Tibial nerve (tissue), 4 donors: ENCODE measurements around the gene FAM114A1. TPM values are rescaled to one million over a fixed set of nuclear protein-coding genes. Genes with fewer than 3 reads are reported as not detected.

Experiments
- DNase-seq, 2 donors: peaks; one replicate each; pipeline ENCODE4 v3.0.0-alpha.2; 2019; ENCODE audit warnings: low spot score in 2 of 2
- H3K27ac ChIP-seq, 4 donors: fragments of 200-600 bp; sonication (generic) in 3 of 4; one replicate each; pipeline ENCODE4 v1.5.1; 2017 to 2019; ENCODE audit warnings: mild to moderate bottlenecking in 1 of 4
- H3K27me3 ChIP-seq, 2 donors: fragments of 200-600 bp; sonication (generic) in 1 of 2; one replicate each; pipeline versions ENCODE4 v1.5.1 to v1.6.0; 2017 to 2019
- H3K36me3 ChIP-seq, 3 donors: fragments of 200-600 bp; sonication (generic); one replicate each; pipeline ENCODE4 v1.5.1; 2018 to 2019
- H3K4me1 ChIP-seq, 4 donors: fragments of 200-600 bp; sonication (generic) in 3 of 4; one replicate each; pipeline ENCODE4 v1.5.1; 2017 to 2019
- H3K4me3 ChIP-seq, 4 donors: fragments of 200-600 bp; sonication (generic) in 3 of 4; one replicate each; pipeline ENCODE4 v1.5.1; 2017 to 2019; ENCODE audit warnings: mild to moderate bottlenecking in 1 of 4, moderate library complexity in 1 of 4
- H3K9me3 ChIP-seq, 4 donors: fragments of 200-600 bp; sonication (generic) in 3 of 4; one replicate each; pipeline ENCODE4 v1.5.1; 2017 to 2019
- CTCF ChIP-seq, 5 experiments: fragments of 200-600 bp in 3 of 5; fragments of 450-650 bp in 2 of 5; sonication (generic) in 3 of 5; IDR thresholded peaks; one replicate each; pipeline ENCODE4 v1.5.1; 2016 to 2019; ENCODE audit warnings: antibody characterized with exemption in 5 of 5, mild to moderate bottlenecking in 3 of 5, moderate library complexity in 2 of 5
- EP300 ChIP-seq, 2 donors: sonication (generic); formaldehyde crosslinking; IDR thresholded peaks; one replicate each; pipeline ENCODE4 v1.6.1; 2017; ENCODE audit warnings: antibody characterized with exemption in 2 of 2, mild to moderate bottlenecking in 1 of 2
- POLR2A ChIP-seq, 2 donors: fragments of 450-650 bp; IDR thresholded peaks; one replicate each; pipeline ENCODE4 v1.6.1; 2017; ENCODE audit warnings: antibody characterized with exemption in 2 of 2, mild to moderate bottlenecking in 2 of 2, moderate library complexity in 2 of 2
- WGBS, 2 donors: methylation state at CpG; one replicate each; pipeline ENCODE4 v1.1.5; 2018; 5-methylcytosine and 5-hydroxymethylcytosine counted together
- total RNA-seq, 4 donors: library from RNA; depleted of rRNA; stranded (reverse); fragments of >200 nt; gene quantifications; one replicate each; pipeline ENCODE4 v1.1.0, GENCODE V29; 2016

FAM114A1 gene
- total RNA-seq, 4 donors from 2014 or later: 70.4 to 111 (median 98.2) TPM

DNA sequence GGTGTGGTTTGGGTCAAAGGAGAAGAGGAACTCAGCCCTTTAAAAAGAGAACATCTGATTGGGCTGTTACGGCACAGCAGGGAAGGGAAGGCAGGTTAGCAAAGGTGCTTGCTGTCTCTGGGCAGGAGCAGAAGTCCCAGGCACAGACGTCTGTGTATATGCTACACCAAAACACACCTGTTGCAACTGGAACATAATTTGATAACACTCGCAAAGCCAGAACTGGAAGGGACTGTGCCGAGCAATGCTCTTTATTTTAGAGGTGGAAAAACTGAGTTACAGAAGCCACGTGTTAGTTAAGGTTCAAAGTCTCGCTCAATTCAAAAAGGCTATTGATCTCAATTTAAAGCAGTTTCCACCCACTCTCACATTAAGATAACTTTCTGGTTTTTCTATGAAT is 2.2 kb upstream of the FAM114A1 start:
- Histone ChIP-seq H3K4me3 (no peak overlapping the region), H3K36me3 (no peaks in the 10 kb centered on the region), H3K27me3 (no peaks in the 10 kb centered on the region), H3K27ac (no peak overlapping the region), H3K9me3 (no peaks in the 10 kb centered on the region), H3K4me1 (peaks cover 0 to 27% (median 16%) of the 10 kb centered on the region in 4 donors)
- TF ChIP-seq POLR2A (IDR thresholded peaks at IDR 0.05): no peak
- no peak for TF ChIP-seq CTCF (IDR thresholded peaks at IDR 0.05)
- TF ChIP-seq EP300 (IDR thresholded peaks at IDR 0.05): no peak
- DNase-seq: no peak
- WGBS, 2 donors: 78 to 79% methylated on average over 6 of the region's 6 CpGs

DNA sequence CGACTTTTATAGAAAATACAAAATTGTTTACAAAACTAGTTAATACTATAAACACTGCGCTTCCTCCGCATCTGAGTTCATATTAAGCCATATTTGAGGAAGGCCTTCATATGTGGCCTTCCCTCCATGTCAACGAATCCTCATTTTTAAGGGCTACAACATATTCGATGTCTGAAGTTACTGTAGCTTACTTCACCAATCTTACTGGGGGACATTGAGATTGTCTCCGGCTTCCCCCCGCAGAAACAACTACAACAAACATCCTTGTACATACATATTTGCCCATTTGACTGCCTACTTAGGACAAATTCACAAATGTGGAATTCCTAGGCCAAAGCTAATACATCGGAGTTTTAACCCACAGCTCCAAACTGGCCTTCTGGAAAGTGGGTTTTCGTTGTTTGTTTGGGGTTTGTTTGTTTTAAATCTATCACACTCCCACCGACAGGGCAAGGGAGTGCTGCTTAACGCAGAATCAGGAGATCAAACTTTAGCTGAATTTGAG is 581 bp upstream of the FAM114A1 start:
- no peak for DNase-seq
- peak overlapping the region; percentile 89 to 99 (median 96) for H3K27ac ChIP-seq
- WGBS, 2 donors: 40% methylated on average over 11 of the region's 11 CpGs
- H3K9me3 ChIP-seq: no peaks in the 10 kb centered on the region
- TF ChIP-seq EP300 (IDR thresholded peaks at IDR 0.05): peak in 1 of 2 donors; percentile 9
- no peak for TF ChIP-seq POLR2A (IDR thresholded peaks at IDR 0.05)
- no peak for TF ChIP-seq CTCF (IDR thresholded peaks at IDR 0.05)
- peaks cover 0 to 41% (median 20%) of the 10 kb centered on the region in 4 donors for H3K4me1 ChIP-seq
- peak overlapping the region; percentile 49 to 89 (median 74) for H3K4me3 ChIP-seq
- H3K36me3 ChIP-seq: no peaks in the 10 kb centered on the region
- H3K27me3 ChIP-seq: no peaks in the 10 kb centered on the region

GRCh38 chr4:38868059-38868960 is 704 bp downstream of the FAM114A1 start:
- H3K27ac ChIP-seq: peak overlapping the region; percentile 89 to 99 (median 96)
- H3K27me3 ChIP-seq: no peaks in the 10 kb centered on the region
- TF ChIP-seq EP300 (IDR thresholded peaks at IDR 0.05): no peak
- H3K9me3 ChIP-seq: no peaks in the 10 kb centered on the region
- H3K36me3 ChIP-seq: no peaks in the 10 kb centered on the region
- WGBS, 2 donors: 7 to 18% methylated on average over 19 to 26 of the region's 30 CpGs
- DNase-seq: peak; percentile 21 to 36
- peak overlapping the region; percentile 68 to 89 (median 83) for H3K4me3 ChIP-seq
- peaks cover 0 to 54% (median 23%) of the 10 kb centered on the region in 4 donors for H3K4me1 ChIP-seq

DNA sequence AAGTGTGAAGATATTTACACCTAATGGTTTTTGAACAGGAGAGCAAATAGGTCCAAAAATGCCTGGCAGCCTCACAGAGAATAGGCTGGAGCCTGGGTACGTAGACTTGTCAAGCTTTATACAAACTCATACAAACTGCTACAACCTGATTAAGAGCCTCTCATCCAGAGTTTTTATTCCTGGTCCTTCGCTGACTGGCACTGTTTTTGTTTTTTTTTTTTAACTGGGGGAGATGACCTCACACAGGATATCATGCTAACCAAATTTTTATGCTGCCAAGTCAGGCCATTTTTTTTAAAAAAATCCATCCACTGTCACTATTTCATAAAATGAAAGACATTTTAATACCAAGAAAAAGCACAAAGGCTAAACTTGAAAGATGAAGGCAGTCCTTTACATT is 1.9 kb downstream of the FAM114A1 start:
- Histone ChIP-seq H3K9me3 (no peaks in the 10 kb centered on the region), H3K27me3 (no peaks in the 10 kb centered on the region), H3K4me3 (peak overlapping the region in 2 of 4 donors; percentile 87 to 89), H3K36me3 (no peaks in the 10 kb centered on the region), H3K4me1 (peaks cover 0 to 66% (median 27%) of the 10 kb centered on the region in 4 donors), H3K27ac (peak overlapping the region; percentile 89 to 99 (median 96))
- WGBS, 2 donors: 32 to 34% methylated on average over 2 of the region's 2 CpGs
- TF ChIP-seq CTCF (IDR thresholded peaks at IDR 0.05): no peak
- no peak for DNase-seq

DNA sequence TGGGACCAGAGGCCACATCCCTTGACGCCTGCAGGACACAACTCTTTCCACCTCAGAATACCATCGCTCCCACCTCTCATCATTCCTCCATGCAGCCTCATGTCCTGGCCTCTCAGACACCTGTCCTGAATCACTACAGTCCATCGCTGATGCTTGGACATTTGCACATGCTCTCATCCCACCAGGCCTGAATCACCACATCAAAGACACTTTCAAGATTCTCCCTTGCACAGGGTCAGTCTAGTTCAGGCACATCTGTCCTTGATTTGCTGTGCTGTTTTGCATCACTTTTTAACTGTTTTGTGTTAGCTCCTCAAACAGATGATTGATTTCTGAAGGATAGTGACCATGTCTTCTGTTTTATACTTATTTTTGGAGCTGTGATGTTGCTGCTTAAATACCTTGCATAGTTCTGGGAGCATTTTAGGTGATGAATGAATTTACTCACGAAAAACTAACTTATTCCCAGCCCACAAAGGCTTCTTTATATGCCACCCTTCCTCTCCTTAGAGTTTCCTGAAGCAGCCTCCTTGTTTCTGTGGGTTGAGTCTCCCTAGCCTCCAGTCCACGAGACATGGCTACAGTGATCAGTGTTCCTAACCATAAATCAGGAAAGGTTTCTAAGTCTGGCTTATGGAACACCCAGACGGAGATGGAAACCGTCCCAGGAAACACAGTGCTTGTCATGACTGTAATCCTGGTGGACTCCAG is 2.6 kb downstream of the FAM114A1 start:
- Histone ChIP-seq H3K27ac (peak overlapping the region in 3 of 4 donors; percentile 10 to 99 (median 99)), H3K4me1 (peaks cover 0 to 66% (median 27%) of the 10 kb centered on the region in 4 donors), H3K36me3 (no peaks in the 10 kb centered on the region), H3K4me3 (no peak overlapping the region), H3K27me3 (no peaks in the 10 kb centered on the region), H3K9me3 (no peaks in the 10 kb centered on the region)
- TF ChIP-seq EP300 (IDR thresholded peaks at IDR 0.05): no peak
- no peak for TF ChIP-seq CTCF (IDR thresholded peaks at IDR 0.05)
- no peak for TF ChIP-seq POLR2A (IDR thresholded peaks at IDR 0.05)
- 51 to 53% methylated on average over 7 of the region's 7 CpGs for WGBS, 2 donors
- no peak for DNase-seq
